Uterus (tissue), 2 donors: ENCODE measurements around the gene MAJIN.

Source experiments
- CTCF ChIP-seq, 4 experiments: fragments of 200-600 bp in 2 of 4; fragments of 450-650 bp in 2 of 4; sonication (generic) in 2 of 4; IDR thresholded peaks; one replicate each; pipeline ENCODE4 v1.5.1; 2016 to 2019; ENCODE audit warnings: antibody characterized with exemption in 4 of 4, mild to moderate bottlenecking in 2 of 4, moderate library complexity in 1 of 4
- POLR2A ChIP-seq, 2 donors: fragments of 450-650 bp; IDR thresholded peaks; one replicate each; pipeline ENCODE4 v1.6.1; 2016; ENCODE audit warnings: antibody characterized with exemption in 2 of 2, mild to moderate bottlenecking in 1 of 2, moderate library complexity in 1 of 2

GRCh38 chr11:64894070-64894811, 77.7 kb downstream of the MAJIN start:
- TF ChIP-seq CTCF (IDR thresholded peaks at IDR 0.05), result peak; percentile 82 to 93 (median 90)
- peak in 1 of 2 donors; percentile 14 for TF ChIP-seq POLR2A (IDR thresholded peaks at IDR 0.05)
